Effector CD4-positive, alpha-beta T cell (primary cell): ENCODE results near the gene CFAP57.
"Not testable (repeated sequence)": the region's sequence is repeated elsewhere in the genome, so short reads cannot be mapped to it uniquely, and the experiment has no call there.

ENCODE experiments used
- DNase-seq: peaks from one replicate; pipeline ENCODE4 v3.0.0-alpha.2; 2020

CFAP57 gene

DNA sequence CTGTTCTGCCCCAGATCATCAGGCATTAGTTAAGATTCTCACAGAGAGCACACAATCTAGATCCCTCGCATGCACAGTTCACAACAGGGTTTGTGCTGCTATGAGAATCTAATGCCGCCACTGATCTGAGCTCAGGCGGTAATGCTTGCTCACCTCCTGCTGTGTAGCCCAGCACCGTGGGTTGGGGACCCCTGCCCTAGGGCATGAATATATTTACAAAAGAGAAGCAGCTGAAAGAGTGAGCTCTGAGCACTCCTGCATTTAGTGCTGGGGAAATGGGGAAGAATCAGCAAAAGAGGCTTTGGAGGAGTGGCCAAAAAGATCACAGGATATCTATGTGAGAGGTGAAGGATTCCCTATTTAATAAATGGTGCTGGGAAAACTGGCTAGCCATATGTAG lies 5.6 kb downstream of the CFAP57 start:
- DNase-seq, result no peak

DNA sequence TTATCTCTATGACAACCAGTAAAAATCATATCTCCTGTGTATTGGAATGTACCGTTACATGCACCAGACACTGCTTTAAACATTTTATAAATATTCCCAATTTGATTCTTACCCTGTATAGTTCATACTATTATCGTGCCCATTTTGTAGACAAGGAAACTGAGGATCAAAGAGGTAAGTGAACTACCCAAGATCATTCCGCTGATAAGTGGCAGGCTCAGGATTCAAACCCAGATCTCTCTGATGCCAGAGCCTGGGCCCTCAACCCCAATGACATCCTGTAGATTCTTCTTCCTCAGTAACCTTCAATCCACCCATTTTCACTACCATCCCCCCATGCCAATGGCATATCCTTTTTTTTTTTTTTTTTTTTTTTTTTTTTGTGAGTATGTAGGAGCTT lies 12.3 kb downstream of the CFAP57 start:
- no peak for DNase-seq

DNA sequence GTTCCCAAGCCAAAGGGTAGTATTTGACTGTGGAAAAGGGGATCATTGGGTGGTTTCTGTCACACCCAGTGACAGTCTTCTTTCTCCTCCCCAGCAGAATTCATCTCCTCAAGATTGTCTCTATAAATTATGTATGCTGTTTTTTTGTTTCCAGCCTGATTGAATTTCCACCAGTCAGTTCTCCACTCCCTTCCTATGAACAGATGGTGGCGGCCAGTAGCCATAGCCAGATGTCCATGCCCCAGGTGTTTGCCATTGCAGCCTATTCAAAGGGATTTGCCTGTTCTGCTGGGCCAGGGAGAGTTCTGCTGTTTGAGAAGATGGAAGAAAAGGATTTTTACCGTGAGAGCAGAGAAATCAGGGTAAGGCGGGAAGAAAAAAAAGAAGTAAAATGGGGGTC lies 12.9 kb downstream of the CFAP57 start:
- DNase-seq, result no peak

- DNase-seq, result no peak
These were observed 16.0 kb downstream of the CFAP57 start for GRCh38 chr1:43188106-43188505.

- no peak for DNase-seq
These were observed 22.4 kb downstream of the CFAP57 start for GRCh38 chr1:43194509-43194908.

DNA sequence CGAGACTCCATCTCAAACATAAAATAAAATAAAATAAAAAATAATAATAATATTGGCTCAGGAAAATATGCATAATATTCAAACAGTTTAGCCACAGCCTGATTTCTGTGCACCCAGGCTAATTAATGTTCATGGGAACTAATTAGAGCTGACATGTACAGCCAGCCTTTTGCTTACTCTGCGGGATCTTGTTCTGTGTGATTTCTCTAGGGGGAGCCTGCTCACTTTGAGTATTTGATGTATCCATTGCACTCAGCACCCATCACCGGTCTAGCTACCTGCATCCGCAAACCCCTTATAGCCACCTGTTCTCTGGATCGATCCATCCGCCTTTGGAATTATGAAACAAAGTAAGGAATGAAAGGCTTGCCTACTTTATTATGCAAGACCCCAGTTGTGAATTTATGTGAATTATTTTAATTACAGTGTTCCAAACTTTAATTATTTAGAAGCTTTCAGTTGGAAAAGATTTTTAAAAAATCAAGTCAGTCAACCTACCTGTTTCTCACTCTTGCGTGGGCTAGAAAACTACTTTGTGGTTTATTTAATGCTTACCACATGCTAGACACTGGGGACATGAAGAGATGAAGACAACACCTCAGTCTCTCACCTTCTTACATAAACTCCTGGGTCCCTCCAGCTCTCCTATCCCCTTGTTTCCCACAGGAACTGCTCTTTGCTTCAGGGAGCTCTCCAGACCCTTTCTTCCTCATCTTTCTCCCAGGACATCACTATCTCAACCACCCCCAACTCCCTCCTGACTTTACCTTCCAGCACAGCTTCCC lies 25.4 kb downstream of the CFAP57 start:
- DNase-seq, result no peak

DNA sequence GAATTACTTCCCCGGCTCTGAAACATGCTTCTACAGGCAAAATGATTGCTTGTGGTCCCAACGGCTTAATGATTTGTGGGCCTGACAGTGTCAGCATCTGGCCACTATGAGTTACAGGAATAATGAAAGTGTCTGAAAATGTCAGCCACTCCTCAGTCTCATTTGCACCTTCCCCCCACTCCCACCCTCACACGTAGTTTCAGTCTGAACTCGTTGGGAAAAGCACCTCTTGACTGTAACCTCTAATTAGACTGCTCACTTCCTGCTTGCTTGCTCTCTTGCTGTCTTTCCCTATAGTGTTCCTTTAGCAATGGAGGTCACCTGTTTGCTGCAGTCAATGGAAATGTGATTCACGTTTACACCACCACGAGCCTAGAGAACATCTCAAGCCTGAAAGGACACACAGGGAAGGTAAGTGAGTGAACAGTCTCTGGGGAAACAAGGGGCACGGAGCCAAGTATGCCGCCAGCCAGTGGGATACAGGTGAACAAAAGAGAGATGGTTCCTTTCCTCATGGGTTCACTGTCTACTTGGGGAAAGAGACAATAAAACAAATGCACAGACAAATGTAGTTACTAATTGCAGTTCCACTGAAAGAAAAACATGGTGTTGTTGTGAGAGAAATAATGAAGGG lies 27.1 kb downstream of the CFAP57 start:
- DNase-seq, result no peak

DNA sequence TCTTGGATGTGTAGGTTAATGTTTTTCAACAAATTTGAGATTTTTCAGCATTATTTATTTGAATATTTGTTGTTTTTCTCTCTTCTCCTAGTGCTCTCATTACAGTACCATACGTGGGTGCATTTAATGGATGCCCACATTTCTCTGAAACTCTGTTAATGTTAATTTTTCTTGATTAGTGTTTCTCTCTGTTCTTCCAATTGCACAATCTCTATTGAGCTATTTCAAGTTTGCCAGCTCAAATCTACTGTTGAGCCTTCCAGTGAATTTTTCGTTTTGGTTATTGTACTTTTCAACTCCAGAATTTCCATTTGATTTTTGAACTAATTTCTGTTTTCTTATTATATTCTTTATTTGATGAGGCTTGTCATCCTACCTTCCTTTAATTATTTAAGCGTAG lies 31.7 kb downstream of the CFAP57 start:
- no peak for DNase-seq

- no peak for DNase-seq
These were observed 32.3 kb downstream of the CFAP57 start for GRCh38 chr1:43204394-43204793.

DNA sequence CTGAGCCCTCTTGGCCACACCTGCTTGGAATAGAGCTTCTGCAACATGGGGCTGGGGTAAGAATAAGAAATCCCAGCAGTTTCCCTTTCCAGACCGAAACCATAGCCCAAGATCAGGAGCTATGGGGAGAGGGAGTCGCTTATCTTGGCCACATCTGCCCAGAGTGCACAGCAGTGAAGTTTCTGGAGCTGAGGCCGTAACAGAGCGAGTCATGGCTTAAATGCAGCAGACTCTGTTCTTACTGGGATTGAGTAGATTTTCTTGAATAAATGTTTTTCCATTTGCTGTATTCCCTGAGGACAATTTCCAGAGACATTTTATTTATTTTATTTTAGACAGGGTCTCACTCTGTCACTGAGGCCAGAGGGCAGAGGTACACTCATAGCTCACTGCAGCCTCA lies 33.5 kb downstream of the CFAP57 start:
- no peak for DNase-seq

GRCh38 chr1:43206600-43207228 lies 34.6 kb downstream of the CFAP57 start:
- DNase-seq, result no peak

DNA sequence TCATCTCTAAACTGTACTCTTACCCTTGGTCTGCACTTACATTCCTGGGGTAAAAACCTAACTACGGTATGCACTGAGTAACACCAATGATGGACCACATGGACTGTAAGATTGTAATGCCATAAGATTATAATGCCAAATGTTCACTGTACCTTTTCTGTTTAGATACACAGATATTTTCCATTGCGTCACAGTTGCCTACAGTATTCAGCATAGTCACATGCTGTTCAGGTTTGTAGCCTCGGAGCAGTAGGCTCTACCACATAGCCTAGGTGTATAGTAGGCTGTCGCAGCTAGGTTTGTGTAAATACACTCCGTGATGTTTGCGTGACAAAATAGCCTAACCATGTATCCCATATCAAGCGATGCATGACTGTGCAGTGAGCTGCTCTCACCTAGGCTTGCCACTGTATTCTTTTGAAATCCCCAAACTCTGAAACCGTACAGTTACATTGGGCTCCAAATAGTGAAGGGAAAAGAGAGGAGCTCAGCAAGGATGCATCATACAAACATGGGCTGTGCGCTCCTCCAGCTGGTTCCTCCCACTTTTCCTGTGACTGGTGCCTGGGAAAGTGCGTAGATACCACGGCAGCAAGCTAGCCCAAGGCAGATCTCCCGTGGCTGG lies 35.2 kb downstream of the CFAP57 start:
- DNase-seq, result no peak

- not testable (repeated sequence) for DNase-seq
These were observed 36.1 kb downstream of the CFAP57 start for GRCh38 chr1:43208277-43208676.

- DNase-seq, result no peak
These were observed 42.6 kb downstream of the CFAP57 start for GRCh38 chr1:43214501-43215444.

DNA sequence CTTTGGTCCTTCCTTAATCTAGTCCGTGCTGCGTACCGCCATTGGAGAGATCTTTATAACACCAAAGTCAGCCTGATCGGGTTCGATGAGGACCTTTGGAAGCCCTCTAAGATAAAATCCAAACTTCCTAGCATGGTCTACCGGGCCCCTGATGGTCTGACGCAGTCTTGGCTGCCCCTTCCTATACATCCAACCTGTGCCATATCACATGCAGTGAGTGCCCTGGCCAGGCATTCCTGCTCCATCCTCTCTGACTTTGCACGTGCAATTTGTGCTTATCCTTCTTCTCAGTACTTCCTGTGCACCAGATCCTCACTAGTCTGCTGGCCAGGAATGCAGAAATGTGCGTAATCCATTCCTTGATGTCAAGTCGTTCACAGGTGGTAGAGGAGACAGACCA lies 45.6 kb downstream of the CFAP57 start:
- no peak for DNase-seq

GRCh38 chr1:43220905-43221778 lies 49.0 kb downstream of the CFAP57 start:
- no peak for DNase-seq

DNA sequence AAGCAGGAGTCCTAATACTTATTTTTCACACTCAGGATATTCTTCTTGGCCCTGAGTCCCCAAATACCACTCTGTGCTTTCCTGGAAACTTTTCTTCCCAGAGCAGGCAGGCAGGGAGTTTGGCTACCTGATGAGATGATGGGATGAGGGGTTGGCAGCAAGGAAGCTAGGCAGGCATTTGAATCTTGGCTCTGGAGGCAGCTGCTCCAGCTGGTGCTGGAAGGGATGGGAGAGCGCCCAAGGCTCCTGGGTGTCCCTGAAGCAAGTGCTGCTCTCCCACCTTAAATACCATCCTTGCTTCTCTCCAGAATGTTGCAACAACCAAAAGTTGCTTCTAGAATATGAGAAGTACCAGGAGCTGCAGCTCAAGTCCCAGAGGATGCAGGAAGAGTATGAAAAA lies 49.7 kb downstream of the CFAP57 start:
- no peak for DNase-seq

- DNase-seq, result no peak
These were observed 50.7 kb downstream of the CFAP57 start for GRCh38 chr1:43222879-43223278.

DNA sequence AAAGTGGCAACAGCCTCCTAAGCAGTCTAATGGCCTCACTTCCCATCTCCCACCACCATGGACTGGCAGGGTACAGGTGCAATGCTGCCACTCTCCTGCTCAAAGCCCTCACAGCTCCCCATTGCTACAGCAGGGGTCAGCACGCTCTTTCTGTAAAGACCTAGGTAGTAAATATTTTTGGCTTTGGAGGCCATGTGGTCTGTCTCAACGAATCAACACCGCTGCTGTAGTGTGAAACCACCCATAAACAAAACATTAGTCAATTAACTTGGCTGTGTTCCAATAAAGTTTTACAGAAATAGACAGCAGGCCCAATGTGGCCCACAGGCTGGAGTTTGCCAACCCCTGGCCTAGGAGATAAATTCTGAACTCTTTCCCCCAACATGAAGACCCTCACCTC lies 53.0 kb downstream of the CFAP57 start:
- DNase-seq, result no peak

- peak; percentile 85 for DNase-seq
These were observed 55.1 kb downstream of the CFAP57 start for GRCh38 chr1:43227143-43227764.
